Endothelial cell of umbilical vein (primary cell): ENCODE measurements around the gene PDE7B.

Source experiments
- CTCF ChIP-seq, 2 donors: IDR thresholded peaks; 1 replicate in 1 of 2; 2 replicates in 1 of 2; pipeline ENCODE4 v1.5.1; 2011; ENCODE audit warnings: low read length in 2 of 2, mild to moderate bottlenecking in 2 of 2, moderate library complexity in 2 of 2, control low read depth in 1 of 2, inconsistent platforms in 1 of 2, low read depth in 1 of 2; ENCODE audit not compliant: insufficient read depth in 1 of 2; ENCODE audit errors: extremely low read depth in 1 of 2
- EZH2 ChIP-seq: IDR thresholded peaks from 2 replicates; pipeline ENCODE4 v1.6.1; 2012; ENCODE audit warnings: borderline replicate concordance, low read depth, mild to moderate bottlenecking, moderate library complexity, low read length, inconsistent platforms; ENCODE audit not compliant: severe bottlenecking
- POLR2A ChIP-seq: IDR thresholded peaks from 2 replicates; pipeline ENCODE4 v1.6.1; 2012; ENCODE audit warnings: low read depth, mild to moderate bottlenecking, control low read depth, low read length
- POLR2AphosphoS5 ChIP-seq: IDR thresholded peaks from 2 replicates; pipeline ENCODE4 v1.6.1; 2012; ENCODE audit warnings: low read depth, mild to moderate bottlenecking, control low read depth, low read length, moderate library complexity; ENCODE audit not compliant: insufficient read depth

- TF ChIP-seq CTCF (IDR thresholded peaks at IDR 0.05; ENCODE audit: extremely low read depth in 1 of 2, insufficient read depth in 1 of 2, low read depth in 1 of 2, low read length in 2 of 2) (no peak), POLR2AphosphoS5 (no peak), POLR2A (no peak), EZH2 (no peak)
These were observed 252.3 kb downstream of the PDE7B start for GRCh38 chr6:136103763-136104311.
